GM10266 (cell line): ENCODE data around the gene DCUN1D4.
A peak's percentile ranks its signal among the peaks of the same experiment; 100 is the strongest.

Experiments
- DNase-seq: peaks from one replicate; pipeline ENCODE4 v3.0.0; 2012; ENCODE audit errors: extremely low spot score
- CTCF ChIP-seq: IDR thresholded peaks from 2 replicates; pipeline ENCODE4 v1.5.1; 2012; ENCODE audit warnings: mild to moderate bottlenecking, low read depth; ENCODE audit not compliant: control insufficient read depth, insufficient read depth; ENCODE audit errors: missing control alignments

The DCUN1D4 gene

GRCh38 chr4:51895158-51895557 is 52.2 kb downstream of the DCUN1D4 start:
- no peak for TF ChIP-seq CTCF
- no peak for DNase-seq

DNA sequence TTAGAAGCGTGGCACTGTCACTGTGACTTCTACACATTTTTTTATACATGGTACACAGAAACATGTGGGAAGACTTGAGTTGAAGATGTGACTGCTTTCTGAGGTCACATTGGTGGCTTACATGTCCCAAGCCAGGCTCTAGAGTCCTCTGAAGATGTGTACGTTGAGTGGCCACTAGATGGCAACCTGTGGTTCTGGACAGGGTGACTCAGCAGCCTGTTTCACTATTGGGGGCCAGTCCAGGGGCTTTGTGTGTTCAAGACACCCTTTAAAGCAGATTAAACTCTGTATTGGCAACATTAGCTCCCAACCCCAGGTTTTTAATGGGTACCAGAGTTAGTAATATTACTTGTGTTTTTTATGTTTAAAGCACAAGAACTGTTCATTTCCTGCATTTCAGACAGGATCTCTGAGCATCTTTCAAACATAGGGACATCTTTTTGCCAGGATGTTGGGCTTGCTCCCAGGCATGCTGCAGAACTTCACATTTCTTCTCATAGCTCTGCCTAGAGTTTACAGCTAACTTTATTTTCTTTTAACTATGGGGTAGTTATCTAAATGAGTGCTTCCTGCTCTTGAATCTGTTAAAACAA is 53.0 kb downstream of the DCUN1D4 start:
- TF ChIP-seq CTCF = peak; percentile 87
- DNase-seq = peak; percentile 63

- TF ChIP-seq CTCF = no peak
- no peak for DNase-seq
These were observed 58.4 kb downstream of the DCUN1D4 start for GRCh38 chr4:51901363-51901762.

GRCh38 chr4:51906167-51906958 is 63.4 kb downstream of the DCUN1D4 start:
- no peak for TF ChIP-seq CTCF
- peak; percentile 24 for DNase-seq

GRCh38 chr4:51907006-51907669 is 64.2 kb downstream of the DCUN1D4 start:
- DNase-seq = no peak
- no peak for TF ChIP-seq CTCF

- no peak for DNase-seq
- TF ChIP-seq CTCF = no peak
These were observed 66.3 kb downstream of the DCUN1D4 start for GRCh38 chr4:51909236-51909703.
